ENCODE results near the gene SETBP1.

GRCh38 chr18:44898498-44898897 is 217.8 kb downstream of the SETBP1 start:
- no peak for TF ChIP-seq CTCF (IDR thresholded peaks at IDR 0.05)
- no peak for TF ChIP-seq EZH2 (IDR thresholded peaks at IDR 0.05)

All from neural progenitor cell (in vitro differentiated cells).